Natural killer cell treated with Interleukin-12 subunit alpha and Interleukin-12 subunit beta and Interleukin-15 and Interleukin-18, amount 100 ng/mL, for 72 hours (primary cell): ENCODE measurements around the gene G0S2. TPM values are rescaled to one million over a fixed set of nuclear protein-coding genes. Genes with fewer than 3 reads are reported as not detected.

Experiments
- total RNA-seq, 2 donors: library from RNA; stranded (reverse); gene quantifications; one replicate each; pipeline ENCODE4 v1.2.3, GENCODE V29; 2022

Gene G0S2
- total RNA-seq, 2 donors from 2014 or later: 2.3 to 3.3 TPM

Other genes with a start within 250 kb of the G0S2 start
- not detected for gene CAMK1G, start 91.7 kb upstream of the G0S2 start, total RNA-seq
- gene LAMB3, start 23.0 kb upstream of the G0S2 start, total RNA-seq: 1 to 10 TPM; 1.1 to 1.2 TPM
- under 1 TPM in 1 of 2 donors, not detected in 1; 0.43 TPM for gene HSD11B1, start 29.4 kb downstream of the G0S2 start, total RNA-seq
- 100 to 1,000 TPM; 157 to 185 TPM for gene TRAF3IP3, start 80.6 kb downstream of the G0S2 start, total RNA-seq
- 1 to 10 TPM; 2.5 to 3.0 TPM for gene C1orf74, start 109.1 kb downstream of the G0S2 start, total RNA-seq
- gene IRF6, start 130.7 kb downstream of the G0S2 start, total RNA-seq: 1 to 10 TPM; 1.5 to 8.6 TPM
- 10 to 100 TPM in 1 of 2 donors, 1 to 10 TPM in 1; 8.5 to 12.6 TPM for gene UTP25, start 152.6 kb downstream of the G0S2 start, total RNA-seq